GM10266 (cell line): ENCODE results near the gene RASGRP4.
A peak's percentile ranks its signal among the peaks of the same experiment; 100 is the strongest.

Experiments
- DNase-seq: peaks from one replicate; pipeline ENCODE4 v3.0.0; 2012; ENCODE audit errors: extremely low spot score
- TF ChIP-seq, protein P1 (sequence below): IDR thresholded peaks from 2 replicates; pipeline ENCODE4 v1.5.1; 2012; ENCODE audit warnings: mild to moderate bottlenecking, low read depth; ENCODE audit not compliant: control insufficient read depth, insufficient read depth; ENCODE audit errors: missing control alignments

RASGRP4 gene

DNA sequence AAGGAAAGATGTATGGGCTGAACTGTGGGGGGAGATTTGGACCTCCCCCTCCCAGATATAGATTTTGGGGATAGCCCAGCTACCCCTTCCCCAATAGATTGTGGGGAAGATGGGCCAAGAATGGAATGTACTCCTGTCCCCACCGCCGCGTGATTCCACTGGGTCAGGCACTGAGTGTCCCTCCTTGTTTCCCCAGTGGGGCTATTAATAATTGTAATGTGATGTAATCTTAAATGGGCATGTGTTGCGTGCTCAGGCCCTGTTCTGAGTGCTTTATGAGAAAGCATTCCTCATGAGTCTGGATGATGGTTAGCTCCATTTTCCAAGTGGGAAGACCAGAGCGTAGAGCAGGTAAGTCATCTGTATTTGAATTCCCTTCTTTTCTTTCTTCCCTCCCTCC is 50.3 kb downstream of the RASGRP4 start:
- TF ChIP-seq, protein P1, sequence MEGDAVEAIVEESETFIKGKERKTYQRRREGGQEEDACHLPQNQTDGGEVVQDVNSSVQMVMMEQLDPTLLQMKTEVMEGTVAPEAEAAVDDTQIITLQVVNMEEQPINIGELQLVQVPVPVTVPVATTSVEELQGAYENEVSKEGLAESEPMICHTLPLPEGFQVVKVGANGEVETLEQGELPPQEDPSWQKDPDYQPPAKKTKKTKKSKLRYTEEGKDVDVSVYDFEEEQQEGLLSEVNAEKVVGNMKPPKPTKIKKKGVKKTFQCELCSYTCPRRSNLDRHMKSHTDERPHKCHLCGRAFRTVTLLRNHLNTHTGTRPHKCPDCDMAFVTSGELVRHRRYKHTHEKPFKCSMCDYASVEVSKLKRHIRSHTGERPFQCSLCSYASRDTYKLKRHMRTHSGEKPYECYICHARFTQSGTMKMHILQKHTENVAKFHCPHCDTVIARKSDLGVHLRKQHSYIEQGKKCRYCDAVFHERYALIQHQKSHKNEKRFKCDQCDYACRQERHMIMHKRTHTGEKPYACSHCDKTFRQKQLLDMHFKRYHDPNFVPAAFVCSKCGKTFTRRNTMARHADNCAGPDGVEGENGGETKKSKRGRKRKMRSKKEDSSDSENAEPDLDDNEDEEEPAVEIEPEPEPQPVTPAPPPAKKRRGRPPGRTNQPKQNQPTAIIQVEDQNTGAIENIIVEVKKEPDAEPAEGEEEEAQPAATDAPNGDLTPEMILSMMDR, result no peak
- no peak for DNase-seq

DNA sequence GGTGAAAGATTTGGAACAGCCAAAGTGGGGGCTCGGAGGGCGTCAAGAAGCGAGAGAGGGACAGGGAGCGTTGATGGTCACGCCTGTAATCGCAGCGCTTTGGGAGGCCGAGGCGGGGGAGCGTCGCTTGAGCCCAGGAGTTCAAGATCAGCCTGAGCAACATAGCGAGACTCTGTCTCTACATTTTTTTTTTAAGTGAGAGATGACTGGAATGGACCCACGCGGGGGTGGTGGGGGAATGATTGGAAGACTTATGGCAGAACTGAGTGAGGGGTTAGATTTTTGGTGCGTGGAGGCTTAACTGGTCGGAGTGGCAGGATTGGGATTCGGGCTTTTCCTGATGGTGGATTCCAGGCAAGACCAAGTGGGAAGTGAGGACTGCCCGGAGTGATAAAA is 50.9 kb downstream of the RASGRP4 start:
- TF ChIP-seq, protein P1, result no peak
- no peak for DNase-seq

DNA sequence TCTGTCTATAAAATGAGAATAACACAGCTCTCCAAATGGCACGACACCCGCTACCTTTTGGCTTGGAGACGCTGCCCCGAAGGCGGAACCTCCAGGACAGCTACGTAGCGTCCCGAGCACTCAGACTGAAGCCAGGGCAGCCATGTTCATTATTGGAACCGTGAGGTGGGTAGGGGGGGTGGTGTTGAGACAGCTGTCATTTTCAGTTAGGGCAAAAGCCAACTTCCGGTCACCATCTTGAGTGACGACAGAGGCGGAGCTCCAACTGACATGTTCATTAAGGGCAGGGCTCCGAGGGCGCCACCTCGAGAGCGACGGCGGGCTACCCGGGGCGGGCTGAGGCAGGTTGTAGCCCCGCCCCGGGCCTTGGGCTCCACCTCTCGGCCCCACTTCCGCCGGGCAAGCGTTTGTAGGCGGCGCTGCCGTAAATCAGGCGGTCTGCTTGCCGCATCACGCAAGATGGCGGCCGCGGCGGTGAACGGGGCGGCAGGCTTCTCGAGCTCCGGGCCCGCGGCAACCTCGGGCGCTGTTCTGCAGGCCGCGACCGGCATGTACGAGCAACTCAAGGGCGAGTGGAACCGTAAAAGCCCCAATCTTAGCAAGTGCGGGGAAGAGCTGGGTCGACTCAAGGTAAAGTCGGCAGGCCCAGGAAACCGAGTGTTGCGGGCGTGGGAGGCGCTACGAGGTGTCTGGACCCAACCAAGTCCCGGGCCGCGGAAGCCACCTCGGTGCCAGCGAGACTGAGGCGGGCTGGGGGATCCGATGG is 51.5 kb downstream of the RASGRP4 start, which contains the start of gene PSMD8:
Gene PSMD8 (plus strand): TSS at position 240 of the 766 bp plus-strand sequence. CDS start 31 bp downstream, at position 271.
- peak; percentile 99 for DNase-seq
- TF ChIP-seq, protein P1, result peak; percentile 34

DNA sequence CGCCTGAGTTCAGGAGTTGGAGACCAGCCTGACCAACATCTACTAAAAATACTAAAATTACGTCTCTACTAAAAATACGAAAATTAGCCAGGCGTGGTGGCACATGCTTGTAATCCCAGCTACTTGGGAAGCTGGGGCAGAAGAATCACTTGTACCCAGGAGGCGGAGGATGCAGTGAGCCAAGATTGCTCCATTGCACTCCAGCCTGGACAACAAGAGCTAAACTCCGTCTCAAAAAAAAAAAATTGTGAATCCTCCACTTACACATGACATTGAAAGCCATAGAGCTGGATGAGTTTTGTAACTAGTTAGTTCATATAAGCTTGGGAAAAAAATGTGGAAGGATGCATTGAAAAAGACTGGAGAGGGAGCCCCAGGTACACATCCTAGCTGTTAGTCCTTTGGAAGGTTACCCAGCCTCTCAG is 52.1 kb downstream of the RASGRP4 start:
- TF ChIP-seq, protein P1, result no peak
- DNase-seq, result no peak

DNA sequence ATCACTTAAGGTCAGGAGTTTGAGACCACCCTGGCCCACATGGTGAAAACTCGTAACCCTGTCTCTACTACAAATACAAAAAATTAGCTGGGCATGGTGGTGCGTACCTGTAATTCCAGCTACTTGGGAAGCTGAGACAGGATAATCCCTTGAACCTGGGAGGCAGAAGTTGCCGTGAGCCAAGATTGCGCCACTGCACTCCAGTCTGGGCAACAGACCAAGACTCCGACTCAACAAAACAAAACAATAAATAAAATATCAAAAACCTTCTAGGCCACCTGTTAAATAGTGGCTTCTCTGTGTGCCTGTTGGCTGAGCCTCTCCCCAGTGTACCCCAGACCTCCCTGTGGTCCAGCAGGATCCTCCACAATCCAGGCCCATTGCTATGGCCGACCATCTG is 54.9 kb downstream of the RASGRP4 start:
- TF ChIP-seq, protein P1, result no peak
- no peak for DNase-seq

DNA sequence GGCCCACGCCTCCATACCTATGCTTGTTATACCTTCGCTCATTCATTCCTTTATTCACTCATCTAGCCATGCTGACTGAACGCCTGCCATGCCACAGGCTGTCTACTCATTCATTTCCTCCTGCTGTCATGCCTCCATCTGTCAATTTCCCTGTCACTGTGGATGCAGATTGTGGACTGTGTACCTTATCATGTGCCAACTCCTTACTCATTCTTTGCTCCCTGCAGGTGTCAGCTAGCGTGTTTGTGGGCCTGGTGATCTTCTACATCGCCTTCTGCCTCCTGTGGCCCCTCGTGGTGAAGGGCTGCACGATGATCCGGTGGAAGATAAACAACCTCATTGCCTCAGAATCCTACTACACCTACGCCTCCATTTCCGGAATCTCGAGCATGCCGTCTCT is 55.7 kb downstream of the RASGRP4 start:
- TF ChIP-seq, protein P1, result no peak
- no peak for DNase-seq

DNA sequence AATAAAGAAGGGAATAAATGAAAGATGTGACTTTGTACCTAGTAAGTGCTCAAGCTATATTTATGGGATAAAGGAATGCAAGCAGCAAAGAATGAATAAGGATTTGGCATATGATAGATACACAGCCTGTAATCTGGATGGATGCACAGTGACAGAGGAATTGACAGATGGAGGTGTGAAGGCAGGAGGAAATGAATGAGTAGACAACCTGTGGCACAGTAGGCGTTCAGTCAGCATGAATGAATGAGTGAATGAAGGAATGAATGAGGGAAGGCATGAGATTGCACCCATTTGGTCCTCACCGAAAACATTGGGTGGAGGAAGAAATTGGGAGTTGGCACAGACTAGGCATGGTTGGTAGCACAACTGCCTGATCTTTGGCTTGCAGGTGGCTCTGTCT is 56.4 kb downstream of the RASGRP4 start:
- TF ChIP-seq, protein P1, result no peak
- DNase-seq, result no peak
